Vagina (tissue), 2 donors: ENCODE results near the gene ATG2A.

Experiments used
- CTCF ChIP-seq, 3 experiments: fragments of 450-650 bp in 2 of 3; fragments of 200-600 bp in 1 of 3; sonication (generic) in 1 of 3; IDR thresholded peaks; one replicate each; pipeline ENCODE4 v1.5.1; 2017 to 2019; ENCODE audit warnings: antibody characterized with exemption in 3 of 3, mild to moderate bottlenecking in 2 of 3, moderate library complexity in 2 of 3
- POLR2A ChIP-seq, 2 donors: fragments of 450-650 bp; IDR thresholded peaks; one replicate each; pipeline ENCODE4 v1.6.1; 2017; ENCODE audit warnings: antibody characterized with exemption in 2 of 2, mild to moderate bottlenecking in 2 of 2, moderate library complexity in 2 of 2
- POLR2AphosphoS5 ChIP-seq, 2 donors: sonication (generic); formaldehyde crosslinking; IDR thresholded peaks; one replicate each; pipeline ENCODE4 v1.9.0; 2017; ENCODE audit warnings: antibody characterized with exemption in 2 of 2, mild to moderate bottlenecking in 2 of 2, low read depth in 1 of 2; ENCODE audit not compliant: insufficient read depth in 1 of 2

- no peak for TF ChIP-seq POLR2A (IDR thresholded peaks at IDR 0.05)
- no peak for TF ChIP-seq CTCF (IDR thresholded peaks at IDR 0.05)
- TF ChIP-seq POLR2AphosphoS5 (IDR thresholded peaks at IDR 0.05; ENCODE audit: insufficient read depth in 1 of 2, low read depth in 1 of 2), result no peak
Observed at GRCh38 chr11:64871492-64871891, 45.5 kb downstream of the ATG2A start.
